HG03354 (cell line): Measurements from ENCODE around the gene PLXNA2.

ENCODE experiments used
- ATAC-seq: cut with Tn5 transposase; IDR thresholded peaks from one replicate; pipeline ENCODE4 v1.9.1; 2021; ENCODE audit warnings: mild to moderate bottlenecking; ENCODE audit not compliant: unreplicated experiment, poor library complexity, severe bottlenecking

PLXNA2 gene

GRCh38 chr1:208042041-208042615, 202.1 kb downstream of the PLXNA2 start:
- no peak for ATAC-seq

GRCh38 chr1:208041505-208041904, 202.7 kb downstream of the PLXNA2 start:
- no peak for ATAC-seq

- ATAC-seq, result no peak
These were observed 203.3 kb downstream of the PLXNA2 start for GRCh38 chr1:208040821-208041297.

- ATAC-seq, result no peak
These were observed 204.4 kb downstream of the PLXNA2 start for GRCh38 chr1:208039536-208040332.

- no peak for ATAC-seq
These were observed 205.9 kb downstream of the PLXNA2 start for GRCh38 chr1:208038303-208038702.

GRCh38 chr1:208036918-208037766, 207.0 kb downstream of the PLXNA2 start:
- ATAC-seq, result no peak

GRCh38 chr1:208036106-208036808, 207.9 kb downstream of the PLXNA2 start:
- no peak for ATAC-seq

- ATAC-seq, result no peak
These were observed 210.0 kb downstream of the PLXNA2 start for GRCh38 chr1:208034135-208034534.

GRCh38 chr1:208033236-208033635, 210.9 kb downstream of the PLXNA2 start:
- ATAC-seq, result no peak

- no peak for ATAC-seq
These were observed 212.3 kb downstream of the PLXNA2 start for GRCh38 chr1:208031932-208032320.

GRCh38 chr1:208031316-208031931, 212.8 kb downstream of the PLXNA2 start:
- ATAC-seq, result no peak

GRCh38 chr1:208030288-208031091, 213.7 kb downstream of the PLXNA2 start:
- ATAC-seq, result no peak

- no peak for ATAC-seq
These were observed 214.6 kb downstream of the PLXNA2 start for GRCh38 chr1:208029381-208030287.

GRCh38 chr1:208028526-208028925, 215.7 kb downstream of the PLXNA2 start:
- ATAC-seq, result no peak

GRCh38 chr1:208027861-208028260, 216.3 kb downstream of the PLXNA2 start:
- ATAC-seq, result no peak

- no peak for ATAC-seq
These were observed 217.2 kb downstream of the PLXNA2 start for GRCh38 chr1:208026880-208027438.

- ATAC-seq, result no peak
These were observed 219.2 kb downstream of the PLXNA2 start for GRCh38 chr1:208025031-208025430.
